Breast epithelium (tissue), 4 donors: ENCODE measurements around the gene SLC4A8. TPM values are rescaled to one million over a fixed set of nuclear protein-coding genes. Genes with fewer than 3 reads are reported as not detected.
A peak's percentile ranks its signal among the peaks of the same experiment; 100 is the strongest.

Source experiments
- DNase-seq, 2 donors: peaks; one replicate each; pipeline ENCODE4 v3.0.0-alpha.2; 2019; ENCODE audit warnings: low spot score in 2 of 2
- H3K27ac ChIP-seq, 2 donors: fragments of 200-600 bp; sonication (generic) in 1 of 2; one replicate each; pipeline ENCODE4 v1.5.1; 2016 to 2019; ENCODE audit warnings: mild to moderate bottlenecking in 1 of 2
- H3K27me3 ChIP-seq, 2 donors: fragments of 200-600 bp; sonication (generic) in 1 of 2; one replicate each; pipeline versions ENCODE4 v1.5.1 to v1.6.0; 2017 to 2019; ENCODE audit warnings: control low read depth in 1 of 2, mild to moderate bottlenecking in 1 of 2
- H3K36me3 ChIP-seq: fragments of 200-600 bp; one replicate; pipeline ENCODE4 v1.5.1; 2019
- H3K4me1 ChIP-seq, 2 donors: fragments of 200-600 bp; sonication (generic); one replicate each; pipeline ENCODE4 v1.5.1; 2016 to 2019; ENCODE audit warnings: control low read depth in 1 of 2
- H3K4me3 ChIP-seq, 3 donors: fragments of 200-600 bp; sonication (generic); 1 replicate in 2 of 3; 2 replicates in 1 of 3; pipeline ENCODE4 v1.5.1; 2016 to 2019; ENCODE audit warnings: mild to moderate bottlenecking in 3 of 3, moderate library complexity in 2 of 3
- H3K9me3 ChIP-seq, 2 donors: fragments of 200-600 bp; sonication (generic) in 1 of 2; one replicate each; pipeline ENCODE4 v1.5.1; 2016 to 2019; ENCODE audit warnings: control low read depth in 1 of 2
- CTCF ChIP-seq, 3 donors: fragments of 450-650 bp; IDR thresholded peaks; one replicate each; pipeline ENCODE4 v1.5.1; 2016 to 2017; ENCODE audit warnings: antibody characterized with exemption in 3 of 3, mild to moderate bottlenecking in 3 of 3, moderate library complexity in 3 of 3
- POLR2A ChIP-seq: fragments of 450-650 bp; IDR thresholded peaks from one replicate; pipeline ENCODE4 v1.6.1; 2016; ENCODE audit warnings: antibody characterized with exemption, mild to moderate bottlenecking, moderate library complexity
- POLR2AphosphoS5 ChIP-seq, 3 donors: sonication (generic); formaldehyde crosslinking; IDR thresholded peaks; one replicate each; pipeline ENCODE4 v1.6.1; 2017; ENCODE audit warnings: antibody characterized with exemption in 3 of 3
- intact Hi-C: fragments of 100-400 bp; cut with DNase I; formaldehyde crosslinking; loops from one replicate; pipeline ENCODE4 v1.15.1; 2023; ENCODE audit warnings: low total_unique reads
- total RNA-seq, 3 donors: library from RNA; depleted of rRNA; stranded (reverse); fragments of >200 nt; gene quantifications; one replicate each; pipeline ENCODE4 v1.1.0, GENCODE V29; 2016

Gene SLC4A8
- total RNA-seq, 3 donors from 2014 or later: 0.64 to 8.3 (median 6.2) TPM

- intact Hi-C loops: no loop called here
Observed at GRCh38 chr12:51415931-51416330, 8.7 kb upstream of the SLC4A8 start.

DNA sequence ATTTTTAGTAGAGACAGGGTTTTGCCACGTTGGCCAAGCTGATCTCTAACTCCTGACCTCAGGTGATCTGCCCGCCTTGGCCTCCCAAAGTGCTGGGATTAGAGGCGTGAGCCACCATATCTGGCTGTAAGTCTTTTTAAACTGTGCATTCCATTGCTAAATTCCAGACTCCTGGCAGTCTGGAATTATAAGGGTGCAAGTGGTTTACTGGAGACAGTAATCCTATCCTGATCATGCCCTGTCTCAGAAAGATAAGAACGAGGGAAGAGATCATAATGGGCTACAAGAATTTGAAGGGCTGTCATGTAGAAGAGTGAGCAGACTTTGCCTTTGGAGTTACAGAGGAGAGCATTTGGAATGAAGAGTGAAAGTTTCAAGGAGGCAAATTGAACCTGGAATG, 6.8 kb upstream of the SLC4A8 start:
- Histone ChIP-seq H3K9me3 (no peaks in the 10 kb centered on the region), H3K4me1 (no peaks in the 10 kb centered on the region), H3K36me3 (no peaks in the 10 kb centered on the region), H3K27ac (no peak overlapping the region), H3K4me3 (no peak overlapping the region), H3K27me3 (no peaks in the 10 kb centered on the region)
- no peak for TF ChIP-seq CTCF (IDR thresholded peaks at IDR 0.05)
- no peak for TF ChIP-seq POLR2A
- TF ChIP-seq POLR2AphosphoS5 (IDR thresholded peaks at IDR 0.05): no peak
- no peak for DNase-seq
- intact Hi-C loops: no loop called here

More at GRCh38 chr12:51415931-51416330, 8.7 kb upstream of the SLC4A8 start:
- TF ChIP-seq POLR2AphosphoS5 (IDR thresholded peaks at IDR 0.05) (no peak), POLR2A (no peak), CTCF (IDR thresholded peaks at IDR 0.05) (no peak)
- H3K27me3 ChIP-seq: no peaks in the 10 kb centered on the region
- H3K36me3 ChIP-seq: no peaks in the 10 kb centered on the region
- no peaks in the 10 kb centered on the region for H3K4me1 ChIP-seq
- no peak overlapping the region for H3K4me3 ChIP-seq
- H3K27ac ChIP-seq: no peak overlapping the region
- H3K9me3 ChIP-seq: no peaks in the 10 kb centered on the region
- DNase-seq: no peak

DNA sequence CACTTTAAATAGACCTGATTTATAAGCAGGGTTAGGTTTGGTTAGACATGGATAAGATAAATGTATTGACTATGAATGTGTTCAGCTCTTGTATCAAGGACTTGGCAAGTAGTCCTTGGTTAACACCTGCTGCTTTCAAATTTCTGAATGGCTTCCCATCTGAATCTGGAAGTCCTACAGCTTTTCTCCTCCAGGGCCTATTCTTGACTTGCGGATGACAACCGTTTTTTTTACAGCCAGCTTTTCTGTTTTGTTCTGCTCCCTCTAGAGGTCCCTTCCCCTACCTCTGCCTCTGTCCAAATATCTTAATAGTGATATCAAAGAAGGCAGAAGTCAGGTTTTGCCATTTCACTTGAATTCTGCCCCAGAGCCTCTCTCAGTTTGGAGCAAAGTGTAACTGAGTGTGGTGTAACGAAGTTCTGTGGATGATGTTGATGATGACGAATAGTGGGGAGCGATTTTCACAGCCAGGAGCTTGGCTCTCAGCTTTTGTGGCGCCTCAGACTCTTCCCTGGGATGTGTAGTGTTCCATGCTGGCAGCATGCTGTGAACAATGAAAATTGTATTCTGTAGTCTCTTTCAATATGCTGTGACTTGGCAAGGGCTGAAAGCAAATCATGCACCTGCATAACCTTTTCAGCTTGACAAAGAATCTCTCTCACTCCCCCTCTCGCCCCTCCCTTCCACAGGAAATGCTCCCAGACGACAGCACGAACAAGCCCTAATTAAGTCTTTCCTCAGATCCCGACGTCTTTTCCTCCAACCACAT, 5.0 kb upstream of the SLC4A8 start:
- Histone ChIP-seq H3K9me3 (no peaks in the 10 kb centered on the region), H3K36me3 (no peaks in the 10 kb centered on the region), H3K27ac (no peak overlapping the region), H3K4me3 (no peak overlapping the region), H3K4me1 (no peaks in the 10 kb centered on the region), H3K27me3 (no peaks in the 10 kb centered on the region)
- intact Hi-C loops: no loop called here
- no peak for TF ChIP-seq POLR2A
- TF ChIP-seq POLR2AphosphoS5 (IDR thresholded peaks at IDR 0.05): no peak
- no peak for TF ChIP-seq CTCF (IDR thresholded peaks at IDR 0.05)
- no peak for DNase-seq

DNA sequence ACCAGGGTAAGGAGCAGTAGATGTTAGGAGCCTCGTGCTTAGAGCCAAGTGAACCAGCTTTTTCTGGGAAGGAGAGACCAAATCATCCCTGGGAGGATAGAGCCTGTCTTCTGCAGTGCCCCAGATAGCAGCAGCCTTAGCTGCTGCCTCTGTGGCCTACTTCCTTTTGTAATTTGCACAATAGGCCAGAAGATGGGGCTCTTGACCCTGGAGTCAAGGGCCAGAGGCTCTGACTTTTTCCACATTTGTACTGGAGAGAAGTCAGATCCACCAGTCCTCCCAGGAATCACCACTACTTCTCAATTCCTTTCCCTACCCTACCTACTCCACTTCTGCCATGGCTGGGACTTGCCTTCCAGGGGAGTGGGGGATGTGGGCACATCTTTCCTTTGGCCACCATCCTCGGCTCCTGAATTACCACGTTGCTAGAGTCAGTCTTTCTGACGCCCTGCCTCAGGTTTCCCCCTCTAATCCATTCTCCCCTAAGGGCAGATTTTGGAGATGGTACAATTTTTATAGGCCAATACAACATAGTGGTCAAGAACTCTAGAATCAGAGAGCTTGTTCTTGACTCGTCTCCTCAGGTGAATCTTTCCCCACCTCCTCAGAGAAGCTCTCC, 3.3 kb upstream of the SLC4A8 start:
- Histone ChIP-seq H3K9me3 (no peaks in the 10 kb centered on the region), H3K36me3 (no peaks in the 10 kb centered on the region), H3K4me1 (no peaks in the 10 kb centered on the region), H3K27ac (no peak overlapping the region), H3K27me3 (no peaks in the 10 kb centered on the region), H3K4me3 (no peak overlapping the region)
- DNase-seq: peak in 1 of 2 donors; percentile 24
- TF ChIP-seq CTCF (IDR thresholded peaks at IDR 0.05): peak; percentile 35 to 45 (median 40)
- no peak for TF ChIP-seq POLR2AphosphoS5 (IDR thresholded peaks at IDR 0.05)
- intact Hi-C loops: no loop called here

GRCh38 chr12:51424094-51424661, 453 bp upstream of the SLC4A8 start:
- H3K36me3 ChIP-seq: no peaks in the 10 kb centered on the region
- no peak for TF ChIP-seq POLR2A
- no peak for TF ChIP-seq POLR2AphosphoS5 (IDR thresholded peaks at IDR 0.05)
- TF ChIP-seq CTCF (IDR thresholded peaks at IDR 0.05): no peak
- peak overlapping the region; percentile 34 to 74 (median 56) for H3K4me3 ChIP-seq
- DNase-seq: no peak
- intact Hi-C loops: no loop called here
- H3K4me1 ChIP-seq: no peaks in the 10 kb centered on the region
- no peaks in the 10 kb centered on the region for H3K27me3 ChIP-seq
- no peak overlapping the region for H3K27ac ChIP-seq
- H3K9me3 ChIP-seq: no peaks in the 10 kb centered on the region
